NT2/D1 (cell line): Measurements from ENCODE around the gene ZNF778.

ENCODE experiments used
- DNase-seq: peaks from one replicate; pipeline ENCODE4 v3.0.0-alpha.2; 2011; ENCODE audit warnings: low read depth, low spot score
- H3K27me3 ChIP-seq: 2 replicates; pipeline ENCODE4 v1.6.0; 2011; ENCODE audit warnings: mild to moderate bottlenecking; ENCODE audit not compliant: insufficient read length, insufficient read depth
- H3K36me3 ChIP-seq: 2 replicates; pipeline ENCODE4 v1.6.1; 2011; ENCODE audit warnings: mild to moderate bottlenecking, low read length, mixed read lengths; ENCODE audit not compliant: insufficient read depth, insufficient read length
- H3K4me1 ChIP-seq: 2 replicates; pipeline ENCODE4 v1.5.1; 2011; ENCODE audit not compliant: insufficient read depth, insufficient read length
- H3K4me3 ChIP-seq: 2 replicates; pipeline ENCODE4 v1.5.1; 2011; ENCODE audit warnings: low read depth; ENCODE audit not compliant: insufficient read length
- H3K9ac ChIP-seq: 2 replicates; pipeline ENCODE4 v1.6.0; 2011; ENCODE audit warnings: low read depth; ENCODE audit not compliant: insufficient read length
- H3K9me3 ChIP-seq: 2 replicates; pipeline ENCODE4 v1.5.1; 2011; ENCODE audit warnings: mild to moderate bottlenecking, low read length; ENCODE audit not compliant: insufficient read depth
- SUZ12 ChIP-seq: IDR thresholded peaks from 2 replicates; pipeline ENCODE4 v1.6.1; 2011; ENCODE audit not compliant: insufficient read length, insufficient read depth; ENCODE audit errors: extremely low read depth
- YY1 ChIP-seq: IDR thresholded peaks from 2 replicates; pipeline ENCODE4 v1.6.1; 2011; ENCODE audit not compliant: insufficient read length, insufficient read depth
- ZNF274 ChIP-seq: IDR thresholded peaks from 2 replicates; pipeline ENCODE4 v1.6.1; 2011; ENCODE audit warnings: mild to moderate bottlenecking, low read depth, low read length

ZNF778 gene

DNA sequence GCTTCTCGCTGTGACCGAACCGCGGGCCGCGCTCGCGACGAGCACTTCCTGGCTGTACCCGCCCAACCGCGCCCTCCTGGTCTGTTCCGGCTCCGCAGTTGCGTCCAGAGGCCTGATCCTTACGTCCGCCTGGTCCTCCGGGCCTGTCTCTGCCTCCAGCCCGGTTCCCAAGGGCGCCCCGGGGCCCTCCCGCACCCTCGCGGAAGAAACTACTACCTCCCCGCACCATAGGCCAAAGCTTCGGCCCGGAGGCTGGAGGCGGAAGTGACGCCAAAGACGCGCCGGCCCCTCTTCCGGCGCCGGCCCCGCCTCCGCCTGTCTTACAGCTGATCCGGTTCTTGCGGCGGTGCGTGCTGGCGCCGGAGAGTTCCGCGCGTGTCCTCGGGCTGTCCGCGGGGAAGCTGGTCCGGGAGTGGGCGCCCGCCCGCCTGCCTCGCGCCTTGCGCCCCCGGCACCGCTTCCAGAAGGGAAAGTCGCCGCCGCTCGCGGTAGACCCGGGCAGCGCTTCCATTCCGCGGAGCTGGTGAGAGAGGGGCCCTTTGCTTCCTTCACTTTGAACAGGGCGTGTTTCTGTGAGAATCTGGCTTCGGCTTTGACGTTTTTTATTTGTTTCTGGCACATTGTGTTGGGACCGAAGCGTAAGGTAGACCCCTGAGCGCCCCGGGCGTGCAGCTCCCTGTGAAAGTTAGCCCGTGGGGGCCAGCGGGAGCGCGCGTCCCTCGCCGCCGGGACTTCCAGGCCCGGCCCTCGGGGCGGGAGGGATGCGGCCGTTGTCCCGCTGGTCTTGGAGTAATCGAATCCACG is at the start of gene ZNF778:
ZNF778 (plus strand) TSS at position 316 of the 804 bp plus-strand sequence. CDS start 3,425 bp downstream, outside the sequence.
- Histone ChIP-seq H3K36me3 (peaks cover 33% of the 10 kb centered on the region), H3K4me1 (no peaks in the 10 kb centered on the region), H3K27me3 (no peaks in the 10 kb centered on the region), H3K9me3 (no peaks in the 10 kb centered on the region), H3K9ac (peak within 1 kb of the TSS; percentile 95), H3K4me3 (peak within 1 kb of the TSS; percentile 89)
- no peak for TF ChIP-seq YY1
- TF ChIP-seq ZNF274 = no peak
- no peak for TF ChIP-seq SUZ12
- no peak for DNase-seq

GRCh38 chr16:89168381-89169189 is 48.9 kb upstream of the ZNF778 start:
- peak overlapping the region; percentile 42 for H3K9ac ChIP-seq
- H3K36me3 ChIP-seq = no peaks in the 10 kb centered on the region
- H3K9me3 ChIP-seq = no peaks in the 10 kb centered on the region
- peaks cover 42% of the 10 kb centered on the region for H3K4me1 ChIP-seq
- H3K4me3 ChIP-seq = no peak overlapping the region
- no peak for TF ChIP-seq YY1
- no peak for TF ChIP-seq SUZ12
- no peak for TF ChIP-seq ZNF274
- peaks cover 27% of the 10 kb centered on the region for H3K27me3 ChIP-seq
- no peak for DNase-seq

GRCh38 chr16:89169778-89170177 is 47.7 kb upstream of the ZNF778 start:
- Histone ChIP-seq H3K4me1 (peaks cover 49% of the 10 kb centered on the region), H3K9ac (no peak overlapping the region), H3K4me3 (no peak overlapping the region), H3K36me3 (no peaks in the 10 kb centered on the region), H3K9me3 (no peaks in the 10 kb centered on the region), H3K27me3 (peaks cover 27% of the 10 kb centered on the region)
- TF ChIP-seq ZNF274 (no peak), SUZ12 (no peak), YY1 (no peak)
- no peak for DNase-seq

DNA sequence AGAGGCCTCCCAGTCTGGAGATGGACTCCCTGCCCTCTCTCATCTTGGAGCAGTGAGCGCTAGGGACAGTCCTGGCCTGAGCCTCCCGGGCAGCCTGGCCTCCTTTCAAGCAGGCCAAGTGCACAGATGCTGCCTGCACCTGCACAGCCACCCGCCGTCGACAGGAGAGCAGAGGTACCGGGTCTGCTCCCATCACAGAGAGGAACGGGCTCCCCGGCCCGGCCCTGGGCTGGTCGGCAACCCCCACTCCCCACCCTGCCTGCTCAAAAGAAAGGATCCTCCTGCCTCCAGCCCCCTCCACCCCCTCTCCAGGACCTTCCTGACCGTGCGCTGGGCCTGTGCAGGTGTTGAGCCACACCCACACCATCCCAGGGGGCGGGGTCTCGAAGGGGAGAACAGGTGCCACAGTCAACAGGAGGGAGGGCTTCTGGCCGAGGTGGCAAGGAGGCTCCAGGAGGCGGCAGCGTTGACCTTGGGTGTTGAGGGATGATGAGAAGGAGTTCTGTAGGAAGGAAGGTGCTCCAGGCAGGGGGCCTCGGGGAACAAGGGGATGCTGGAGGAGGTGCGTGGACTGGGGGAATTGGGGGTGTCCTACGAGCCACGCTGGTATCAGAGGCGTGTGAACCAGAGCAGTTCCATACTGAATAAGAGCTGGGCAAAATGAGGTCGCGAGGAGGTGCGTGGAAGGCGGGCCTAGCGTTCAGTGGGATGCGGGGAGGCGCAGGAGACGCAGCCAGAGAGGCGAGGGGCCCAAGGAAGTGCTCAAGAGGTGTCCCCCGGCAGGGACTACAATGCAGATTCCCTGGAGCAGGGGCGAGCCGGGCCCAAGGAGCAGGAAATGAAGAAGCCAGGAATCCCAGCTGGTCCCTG is 46.9 kb upstream of the ZNF778 start:
- no peaks in the 10 kb centered on the region for H3K36me3 ChIP-seq
- H3K9ac ChIP-seq = peak overlapping the region; percentile 62
- no peaks in the 10 kb centered on the region for H3K9me3 ChIP-seq
- H3K27me3 ChIP-seq = peaks cover 27% of the 10 kb centered on the region
- no peak for TF ChIP-seq YY1
- no peak for TF ChIP-seq ZNF274
- TF ChIP-seq SUZ12 = no peak
- peak overlapping the region; percentile 45 for H3K4me3 ChIP-seq
- DNase-seq = peak; percentile 33
- peaks cover 49% of the 10 kb centered on the region for H3K4me1 ChIP-seq

- peaks cover 27% of the 10 kb centered on the region for H3K27me3 ChIP-seq
- H3K9me3 ChIP-seq = no peaks in the 10 kb centered on the region
- peak within 1 kb of the TSS; percentile 45 for H3K4me3 ChIP-seq
- TF ChIP-seq YY1 (no peak), SUZ12 (no peak), ZNF274 (no peak)
- peaks cover 53% of the 10 kb centered on the region for H3K4me1 ChIP-seq
- peak within 1 kb of the TSS; percentile 62 for H3K9ac ChIP-seq
- no peaks in the 10 kb centered on the region for H3K36me3 ChIP-seq
- DNase-seq = peak; percentile 98
Measured at GRCh38 chr16:89171216-89172170, 46.0 kb upstream of the ZNF778 start, which contains the start of gene CDH15. Gene CDH15 (plus strand): TSS chr16:89171748. CDS start chr16:89171832, 84 bp downstream.

DNA sequence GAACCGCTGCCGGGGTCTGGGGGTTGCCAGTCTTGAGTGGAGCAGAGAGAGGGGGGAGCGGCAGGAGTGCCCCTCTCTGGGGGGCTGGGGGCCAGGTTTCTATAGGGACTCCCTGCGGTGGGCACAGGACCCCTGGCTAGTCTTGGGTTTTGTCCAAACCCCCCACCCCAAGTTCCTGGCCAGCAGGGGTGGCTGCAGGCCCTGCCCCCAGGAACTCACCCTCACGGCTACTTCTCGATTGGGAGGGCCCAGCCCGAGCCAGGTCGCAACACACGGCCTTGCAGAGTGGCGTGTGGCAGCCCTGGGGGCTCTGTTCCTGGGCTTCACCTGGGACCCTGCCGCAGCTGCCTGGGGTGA is 45.4 kb upstream of the ZNF778 start:
- H3K4me1 ChIP-seq = peaks cover 47% of the 10 kb centered on the region
- no peaks in the 10 kb centered on the region for H3K36me3 ChIP-seq
- H3K27me3 ChIP-seq = peaks cover 27% of the 10 kb centered on the region
- H3K9ac ChIP-seq = peak overlapping the region; percentile 47
- TF ChIP-seq YY1 (no peak), ZNF274 (no peak), SUZ12 (no peak)
- H3K4me3 ChIP-seq = peak overlapping the region; percentile 0
- no peaks in the 10 kb centered on the region for H3K9me3 ChIP-seq
- no peak for DNase-seq
